Lower leg skin (tissue), 4 donors: ENCODE results near the gene THAP8. TPM values are rescaled to one million over a fixed set of nuclear protein-coding genes. Genes with fewer than 3 reads are reported as not detected.

Source experiments
- DNase-seq, 2 donors: peaks; one replicate each; pipeline ENCODE4 v3.0.0-alpha.2; 2019; ENCODE audit warnings: low spot score in 2 of 2
- H3K4me3 ChIP-seq: fragments of 200-600 bp; sonication (generic); 2 replicates; pipeline ENCODE4 v1.5.1; 2017; ENCODE audit warnings: mild to moderate bottlenecking, low read depth; ENCODE audit not compliant: poor library complexity, severe bottlenecking
- CTCF ChIP-seq, 3 donors: fragments of 450-650 bp; IDR thresholded peaks; one replicate each; pipeline ENCODE4 v1.5.1; 2016; ENCODE audit warnings: antibody characterized with exemption in 3 of 3, mild to moderate bottlenecking in 3 of 3, moderate library complexity in 2 of 3
- POLR2A ChIP-seq, 2 donors: fragments of 450-650 bp; IDR thresholded peaks; one replicate each; pipeline ENCODE4 v1.6.1; 2016 to 2017; ENCODE audit warnings: antibody characterized with exemption in 2 of 2, mild to moderate bottlenecking in 1 of 2, moderate library complexity in 1 of 2
- WGBS, 2 donors: methylation state at CpG; one replicate each; pipeline ENCODE4 v1.1.5; 2018; 5-methylcytosine and 5-hydroxymethylcytosine counted together
- intact Hi-C: fragments of 100-400 bp; cut with DNase I; formaldehyde crosslinking; loops from one replicate; pipeline ENCODE4 v1.15.0; 2023; ENCODE audit warnings: low total_unique reads
- total RNA-seq, 4 donors: library from RNA; depleted of rRNA; stranded (reverse); fragments of >200 nt; gene quantifications; one replicate each; pipeline ENCODE4 v1.1.0, GENCODE V29; 2016

Gene THAP8
- total RNA-seq, 4 donors from 2014 or later, result 9.1 to 27.4 (median 9.5) TPM

GRCh38 chr19:36030264-36031148, 23.6 kb downstream of the THAP8 start:
- intact Hi-C loops, result no loop called here
- H3K4me3 ChIP-seq, result no peak overlapping the region
- TF ChIP-seq CTCF (IDR thresholded peaks at IDR 0.05) (no peak), POLR2A (IDR thresholded peaks at IDR 0.05) (no peak)
- no peak for DNase-seq
- WGBS, 2 donors, result 71 to 72% methylated on average over 8 of the region's 8 CpGs

GRCh38 chr19:36028313-36029041, 25.6 kb downstream of the THAP8 start:
- no peak for TF ChIP-seq CTCF (IDR thresholded peaks at IDR 0.05)
- no peak for TF ChIP-seq POLR2A (IDR thresholded peaks at IDR 0.05)
- H3K4me3 ChIP-seq, result no peak overlapping the region
- intact Hi-C loops, result no loop called here
- WGBS, 2 donors, result 74 to 76% methylated on average over 10 of the region's 10 CpGs
- DNase-seq, result no peak

- no peak for TF ChIP-seq CTCF (IDR thresholded peaks at IDR 0.05)
- no peak for TF ChIP-seq POLR2A (IDR thresholded peaks at IDR 0.05)
- WGBS, 2 donors, result 95 to 96% methylated on average over 6 of the region's 6 CpGs
- intact Hi-C loops, result no loop called here
- no peak overlapping the region for H3K4me3 ChIP-seq
- DNase-seq, result no peak
Measured at GRCh38 chr19:36027696-36028095, 26.4 kb downstream of the THAP8 start.

- TF ChIP-seq POLR2A (IDR thresholded peaks at IDR 0.05) (no peak), CTCF (IDR thresholded peaks at IDR 0.05) (no peak)
- H3K4me3 ChIP-seq, result no peak overlapping the region
- WGBS, 2 donors, result 96% methylated on average over 49 of the region's 49 CpGs
- intact Hi-C loops, result no loop called here
- DNase-seq, result no peak
Measured at GRCh38 chr19:36026091-36026876, 27.8 kb downstream of the THAP8 start.

- H3K4me3 ChIP-seq, result no peak overlapping the region
- intact Hi-C loops, result no loop called here
- 78 to 95% methylated on average over 1 of the region's 1 CpG for WGBS, 2 donors
- TF ChIP-seq CTCF (IDR thresholded peaks at IDR 0.05) (no peak), POLR2A (IDR thresholded peaks at IDR 0.05) (no peak)
- no peak for DNase-seq
Measured at GRCh38 chr19:36025541-36025940, 28.5 kb downstream of the THAP8 start.
